Germinal center (tissue), 1 donor: ENCODE results near the gene RGS6.

Experiments
- DNase-seq: peaks from one replicate; pipeline ENCODE4 v3.0.0; 2012; ENCODE audit warnings: mixed read lengths, low spot score

The RGS6 gene

DNA sequence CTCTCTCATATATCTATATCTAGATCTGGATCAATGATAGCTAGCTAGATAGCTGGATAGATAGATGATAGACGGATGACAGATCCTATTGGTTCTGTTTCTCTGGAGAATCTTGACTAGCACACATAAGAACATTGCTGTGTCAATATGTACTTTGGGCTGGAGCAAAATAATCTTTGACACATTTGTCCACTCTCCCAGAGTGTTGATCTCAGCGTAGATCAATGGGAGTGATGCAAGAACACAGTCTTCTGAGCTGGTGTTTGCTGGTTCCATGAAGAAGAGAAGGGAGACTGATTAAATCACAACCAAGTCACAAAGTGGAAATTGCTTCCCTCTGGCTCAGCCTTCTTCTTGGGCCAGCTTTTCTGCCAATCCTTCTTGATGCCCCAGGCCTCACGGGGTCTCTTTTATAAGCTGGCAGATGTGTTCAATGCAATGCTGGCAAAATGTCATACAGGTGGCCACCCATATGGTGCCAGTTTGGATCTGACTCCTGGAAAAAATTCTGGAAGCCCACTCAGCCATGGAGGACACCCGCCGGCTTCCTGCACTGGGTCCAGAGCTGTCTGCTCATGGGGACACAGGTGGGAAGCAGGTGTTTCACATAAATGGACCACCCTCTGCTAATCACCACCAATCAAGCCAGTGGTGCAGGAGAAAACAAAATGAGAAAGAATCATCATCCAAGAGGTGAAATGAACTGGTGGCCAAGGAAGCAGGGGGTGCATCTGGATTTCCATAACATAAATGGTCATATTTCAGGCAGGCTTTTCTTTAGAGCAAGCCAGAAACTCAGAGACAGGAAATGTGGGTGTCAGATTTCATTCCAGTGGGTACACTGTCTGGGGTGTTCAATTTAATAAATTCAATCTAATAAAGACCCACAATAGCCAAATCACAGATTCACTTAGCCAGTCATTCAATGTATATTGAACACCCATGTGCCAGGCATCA lies 651.4 kb downstream of the RGS6 start:
- no peak for DNase-seq

DNA sequence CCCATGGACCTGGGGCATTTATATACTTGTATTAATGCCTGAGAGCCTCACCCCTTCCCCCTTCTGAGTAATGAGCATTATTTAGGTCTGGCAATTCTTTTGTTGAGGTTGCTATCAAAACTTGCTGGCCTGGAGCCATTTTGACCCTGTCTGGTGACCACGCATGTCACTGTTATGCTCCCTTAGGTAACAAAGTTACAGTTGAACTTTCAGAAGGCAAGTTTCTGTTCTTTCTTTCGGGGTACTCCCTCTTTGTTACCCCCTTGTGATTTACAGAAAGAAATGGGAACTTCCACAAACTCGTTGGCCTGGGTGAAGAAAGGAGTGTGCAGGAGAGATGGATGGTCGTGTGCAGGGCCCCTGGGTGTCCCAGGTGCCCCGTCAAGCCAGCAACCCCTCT lies 656.3 kb downstream of the RGS6 start:
- no peak for DNase-seq

DNA sequence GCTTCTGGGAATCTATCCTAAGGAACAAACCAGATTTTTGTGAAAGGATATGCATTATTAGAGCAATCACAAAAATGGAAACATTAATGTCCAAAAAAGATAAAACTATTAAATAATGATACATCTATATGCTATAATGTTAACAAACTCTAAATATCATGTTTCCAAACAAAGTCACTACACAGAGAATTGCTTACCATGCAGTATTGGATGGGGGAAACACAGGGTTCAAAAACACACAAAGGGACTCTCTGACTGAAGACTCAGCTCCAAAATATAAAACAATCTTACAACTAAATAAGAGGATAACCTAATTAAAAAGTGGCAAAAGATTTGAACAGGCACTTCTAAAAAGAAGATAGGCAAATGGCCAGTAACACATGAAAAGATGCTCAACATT lies 657.4 kb downstream of the RGS6 start:
- DNase-seq: no peak

DNA sequence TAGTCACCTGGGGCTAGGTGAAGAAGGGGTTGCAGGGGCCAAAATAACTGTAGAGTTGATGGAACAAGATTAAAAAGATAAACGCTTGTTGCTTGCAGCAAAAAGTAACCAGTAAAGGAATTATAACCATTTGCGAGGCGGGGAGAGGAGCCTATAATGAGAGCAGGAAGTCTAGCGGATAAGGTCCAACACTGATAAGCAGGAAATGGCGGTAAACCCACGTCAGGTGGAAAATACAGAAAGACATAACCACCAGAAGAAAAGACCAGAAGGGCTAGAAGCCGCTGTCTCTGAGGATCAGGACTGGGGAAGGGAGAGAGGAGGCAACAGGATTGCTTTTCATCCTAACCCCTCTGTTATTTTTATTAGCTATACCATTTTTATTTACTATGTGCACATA lies 658.3 kb downstream of the RGS6 start:
- no peak for DNase-seq

DNA sequence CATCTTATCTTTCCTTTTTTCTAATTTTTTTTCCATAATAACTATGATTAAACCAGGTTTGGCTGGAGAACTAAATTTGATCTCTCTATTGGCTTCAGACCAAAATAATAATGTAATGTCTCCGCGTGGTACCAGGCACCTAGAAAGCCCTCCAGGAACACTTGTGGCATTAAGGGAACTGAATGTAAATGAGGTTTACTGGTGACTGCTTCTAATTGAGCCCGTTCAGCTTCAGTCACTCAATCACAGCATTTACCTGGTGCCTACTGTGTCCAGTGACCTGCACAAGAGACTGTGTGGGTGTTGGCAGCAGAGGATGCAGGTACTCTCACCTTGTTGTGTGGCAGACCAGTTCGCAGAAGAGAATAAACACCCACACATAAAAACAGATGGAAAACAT lies 659.2 kb downstream of the RGS6 start:
- DNase-seq: no peak

DNA sequence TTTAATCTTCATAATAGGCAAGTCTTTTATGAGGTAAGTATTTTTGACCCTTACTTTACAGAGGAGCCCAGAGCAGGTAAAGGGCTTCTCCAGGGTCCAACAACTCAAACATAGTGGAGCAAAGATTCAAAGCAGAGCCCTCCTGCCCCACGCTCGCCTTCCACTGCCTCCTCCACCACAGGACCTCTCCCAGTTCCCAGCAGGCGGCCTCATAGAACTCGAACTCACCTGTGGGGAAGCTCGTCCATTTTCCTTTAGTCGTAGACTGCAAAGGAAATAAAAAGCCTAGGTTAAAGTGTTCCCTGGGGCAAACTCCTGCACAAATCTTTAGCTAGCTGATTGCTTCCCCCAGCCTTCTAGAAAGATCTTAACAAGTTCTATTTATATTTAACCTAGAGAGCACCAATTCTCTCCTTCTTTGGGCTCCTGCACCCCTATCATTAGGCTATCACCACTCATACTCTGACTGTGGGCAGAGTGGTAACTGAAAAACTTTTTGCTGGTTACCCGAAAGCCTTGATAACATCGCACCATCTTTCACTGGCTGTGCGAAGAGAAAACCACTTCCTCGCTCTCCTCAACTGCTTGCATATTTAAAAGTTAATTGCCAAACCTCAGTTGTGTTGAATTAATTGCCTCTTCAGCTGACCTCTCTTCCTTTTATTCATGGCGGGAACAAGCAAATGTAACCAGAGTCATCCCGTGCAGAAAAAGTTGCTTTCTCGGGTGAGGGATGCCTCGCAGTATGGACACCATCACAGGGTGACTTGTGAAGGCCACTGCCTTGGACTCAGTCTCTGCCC lies 662.1 kb downstream of the RGS6 start:
- no peak for DNase-seq

DNA sequence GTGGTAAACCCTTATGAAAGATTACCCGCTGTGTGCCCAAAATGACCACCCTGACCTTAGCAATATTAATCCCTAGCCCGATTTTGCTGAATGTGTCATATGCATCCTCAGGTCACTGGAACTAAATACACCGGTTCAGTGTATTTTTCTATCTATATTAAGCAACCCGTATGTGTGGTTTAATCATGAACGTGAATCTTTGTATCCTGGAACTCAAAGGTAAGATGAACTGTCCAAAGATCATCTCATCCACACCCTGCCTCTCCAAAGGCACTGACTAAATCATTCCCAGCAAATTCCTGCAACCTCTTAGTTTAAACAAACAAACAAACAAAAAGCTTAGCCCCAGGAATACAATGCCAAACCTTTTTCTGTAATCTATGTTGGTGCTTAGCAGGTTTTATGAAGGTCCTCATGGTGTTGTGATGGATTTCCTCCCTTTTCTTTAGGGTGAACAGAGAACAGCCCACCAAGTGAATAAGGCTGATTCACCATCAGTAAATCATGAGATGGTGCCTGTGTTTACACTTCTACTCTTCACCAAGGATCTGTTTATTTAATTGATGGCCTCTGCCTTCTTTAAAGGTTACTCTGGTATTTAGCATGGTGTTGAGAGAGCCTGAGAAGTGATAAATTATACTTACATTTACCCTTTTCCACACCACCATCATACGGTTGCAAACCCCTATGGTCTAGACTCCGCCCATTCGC lies 663.1 kb downstream of the RGS6 start:
- DNase-seq: no peak

DNA sequence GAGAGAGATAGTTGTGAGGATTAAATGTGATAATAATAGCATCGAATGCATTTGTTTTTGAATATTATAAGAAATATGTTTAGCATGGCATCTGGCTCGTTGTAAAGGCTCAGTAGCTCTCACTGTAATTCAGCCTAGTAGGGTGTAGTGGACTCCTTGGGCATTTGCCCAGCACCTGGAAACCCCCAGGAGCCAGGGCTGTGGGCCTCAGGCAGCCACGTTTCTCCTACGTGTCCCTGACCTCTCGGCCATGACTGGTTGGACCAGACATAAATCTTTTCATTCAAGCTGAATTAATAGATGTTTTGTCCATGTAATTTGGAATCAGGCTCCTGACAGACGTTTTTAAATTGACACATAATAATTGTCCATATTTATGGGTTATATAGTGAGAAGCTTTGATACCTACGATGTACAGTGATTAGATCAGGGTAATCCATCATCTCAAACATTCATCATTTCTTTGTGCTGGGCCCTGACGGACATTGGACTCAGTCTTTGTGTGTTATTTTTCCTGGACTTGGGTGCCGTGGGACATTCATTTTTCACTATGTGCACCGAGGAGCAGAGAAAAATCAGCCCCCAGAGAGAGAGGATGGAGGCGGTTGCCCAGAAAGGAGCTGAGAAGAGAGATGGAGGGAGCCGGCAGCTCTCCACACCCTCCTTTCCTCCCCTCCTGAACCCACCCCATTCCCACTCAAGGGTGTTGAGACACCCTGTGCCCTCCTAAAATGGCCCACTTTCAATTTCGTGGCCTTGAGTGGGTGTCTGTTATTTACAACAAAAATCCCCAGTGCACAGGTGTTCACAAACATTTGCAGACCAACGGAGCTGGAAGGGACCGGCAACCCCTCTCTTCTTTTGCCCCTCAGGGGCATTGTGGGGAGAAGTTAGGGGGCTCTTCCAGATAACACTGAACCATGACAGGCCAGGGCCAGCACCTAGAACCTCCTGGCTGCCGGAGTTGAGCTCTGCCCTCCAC lies 665.3 kb downstream of the RGS6 start:
- DNase-seq: peak; percentile 56

DNA sequence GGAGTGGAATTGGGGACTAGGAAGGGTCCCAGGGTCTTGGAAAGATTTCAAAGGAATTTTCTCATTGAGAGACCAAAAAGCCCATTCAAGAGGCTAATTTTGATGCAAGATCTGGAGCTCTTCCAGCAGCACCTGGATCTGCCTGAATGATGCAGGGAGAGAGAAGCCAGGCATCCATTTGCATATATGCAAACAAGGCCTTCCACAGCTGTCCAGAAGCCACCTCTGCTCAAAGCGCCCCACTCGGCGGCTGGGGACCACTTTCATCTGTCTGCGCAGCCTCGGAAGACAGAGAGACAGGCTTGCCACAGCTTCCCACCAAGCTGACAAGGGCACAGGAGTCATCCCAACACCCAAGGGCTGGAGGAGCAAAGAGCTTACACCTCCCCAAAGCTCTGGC lies 666.1 kb downstream of the RGS6 start:
- peak; percentile 78 for DNase-seq

DNA sequence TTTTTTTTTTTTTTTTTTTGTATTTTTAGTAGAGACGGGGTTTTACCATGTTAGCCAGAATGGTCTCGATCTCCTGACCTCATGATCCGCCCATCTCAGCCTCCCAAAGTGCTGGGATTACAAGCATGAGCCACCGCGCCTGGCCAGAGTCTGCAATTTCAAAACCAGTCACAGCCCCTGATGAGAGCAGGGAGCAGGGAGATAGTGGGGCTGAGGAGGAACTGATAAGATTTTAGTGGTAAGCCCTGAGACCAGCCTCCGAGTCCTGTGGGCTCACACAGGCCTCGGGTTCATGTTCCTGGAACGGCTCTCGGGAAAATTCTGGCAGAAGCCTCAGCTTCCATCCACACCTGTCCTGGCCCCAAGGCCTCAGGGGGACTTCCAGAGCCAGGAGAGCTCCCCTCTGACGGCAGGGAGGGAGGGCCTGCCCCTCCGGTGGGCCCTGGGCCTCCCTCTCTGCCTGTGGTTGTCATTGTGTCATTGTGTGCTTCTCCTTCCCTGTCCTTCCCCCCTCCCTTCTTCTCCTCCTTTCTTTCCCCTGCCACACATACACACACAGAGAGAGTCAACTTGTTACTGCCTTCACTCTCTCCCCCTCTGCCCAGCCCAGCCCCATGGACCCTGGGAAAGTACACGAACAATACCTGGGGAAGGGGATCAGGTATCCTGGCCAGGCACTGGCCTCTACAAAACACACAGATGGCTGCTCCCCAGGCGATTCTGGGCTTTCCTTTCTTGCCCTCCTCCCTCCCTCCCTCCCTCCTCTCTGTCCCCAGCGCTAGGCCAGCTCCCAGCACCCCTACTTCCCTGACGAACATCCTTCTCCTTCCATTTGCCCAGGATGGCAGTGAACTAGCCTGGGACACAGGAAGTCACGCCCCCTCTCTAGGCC lies 667.6 kb downstream of the RGS6 start:
- DNase-seq: no peak

DNA sequence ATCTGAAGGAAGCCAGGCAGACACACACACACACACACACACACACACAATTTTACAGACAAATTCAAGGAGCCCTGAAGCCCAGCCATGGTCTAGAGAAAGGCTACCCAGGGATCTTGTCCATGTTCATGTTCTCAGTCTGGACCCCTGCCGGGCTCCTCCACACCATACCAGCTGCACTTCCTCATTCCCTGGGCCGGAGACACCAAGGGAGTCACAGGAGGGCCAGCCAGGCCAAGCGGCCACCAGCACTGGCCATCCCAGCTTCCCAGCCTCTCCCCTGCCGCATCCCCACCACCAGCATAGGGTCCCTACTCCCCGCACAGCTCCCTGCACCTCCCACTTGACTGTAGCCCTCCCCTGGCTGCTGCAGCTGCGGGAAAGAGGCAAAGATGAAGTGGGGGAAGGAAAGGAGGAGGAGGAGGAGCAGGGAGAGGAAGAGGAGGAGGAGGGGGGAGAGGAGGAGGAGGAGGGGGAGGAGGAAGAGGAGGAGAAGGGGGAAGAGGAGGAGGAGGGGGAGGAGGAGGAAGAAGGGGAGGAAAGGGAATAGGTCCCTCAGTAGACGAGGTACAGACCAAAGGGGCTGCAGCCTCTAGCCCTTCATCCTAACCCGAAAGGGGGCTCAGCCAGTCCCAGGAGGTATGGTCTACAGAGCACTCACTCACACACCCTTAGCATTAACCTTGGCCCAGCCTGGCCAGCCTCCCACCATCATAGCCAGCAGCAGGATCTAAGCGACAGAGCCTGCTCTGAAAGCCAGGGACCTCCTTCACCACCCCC lies 668.5 kb downstream of the RGS6 start:
- DNase-seq: no peak

DNA sequence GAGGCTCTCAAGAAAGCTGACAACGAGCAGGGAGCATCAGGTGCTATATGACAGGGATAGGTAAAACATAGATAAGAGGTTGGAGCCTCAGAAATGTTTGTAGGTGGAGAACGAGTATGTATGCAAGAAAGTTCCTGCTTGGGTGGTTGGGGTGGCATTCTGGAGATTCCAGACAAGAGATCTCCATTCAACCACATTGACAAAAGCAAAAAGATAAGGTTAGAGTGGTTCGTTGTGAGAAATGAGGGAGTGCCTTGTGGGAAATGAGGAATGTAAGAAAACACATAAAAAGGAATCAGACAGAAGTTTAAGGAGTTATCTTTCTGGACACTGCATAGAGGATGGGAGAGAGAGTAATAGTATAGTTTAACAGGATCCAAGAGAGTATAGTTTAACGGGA lies 671.4 kb downstream of the RGS6 start:
- no peak for DNase-seq

DNA sequence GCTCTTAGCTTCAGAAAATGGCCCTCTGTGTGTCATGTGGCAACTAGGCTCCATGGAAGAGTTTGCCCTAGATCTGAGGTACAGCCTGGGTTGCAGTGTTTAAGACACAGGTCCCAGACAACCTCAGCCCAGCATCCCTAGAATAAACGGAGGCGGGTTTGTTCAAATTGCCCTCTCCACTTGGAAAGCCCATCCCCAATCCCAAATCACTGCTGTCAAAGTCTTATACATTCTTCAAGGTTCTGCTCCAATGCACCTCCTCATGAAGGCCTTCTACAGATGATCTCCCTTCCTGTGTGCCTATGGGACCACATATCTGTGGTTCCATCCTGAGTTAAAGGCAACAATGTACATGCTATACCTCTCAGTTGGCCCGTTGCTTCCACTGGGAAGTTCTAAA lies 671.9 kb downstream of the RGS6 start:
- DNase-seq: no peak

DNA sequence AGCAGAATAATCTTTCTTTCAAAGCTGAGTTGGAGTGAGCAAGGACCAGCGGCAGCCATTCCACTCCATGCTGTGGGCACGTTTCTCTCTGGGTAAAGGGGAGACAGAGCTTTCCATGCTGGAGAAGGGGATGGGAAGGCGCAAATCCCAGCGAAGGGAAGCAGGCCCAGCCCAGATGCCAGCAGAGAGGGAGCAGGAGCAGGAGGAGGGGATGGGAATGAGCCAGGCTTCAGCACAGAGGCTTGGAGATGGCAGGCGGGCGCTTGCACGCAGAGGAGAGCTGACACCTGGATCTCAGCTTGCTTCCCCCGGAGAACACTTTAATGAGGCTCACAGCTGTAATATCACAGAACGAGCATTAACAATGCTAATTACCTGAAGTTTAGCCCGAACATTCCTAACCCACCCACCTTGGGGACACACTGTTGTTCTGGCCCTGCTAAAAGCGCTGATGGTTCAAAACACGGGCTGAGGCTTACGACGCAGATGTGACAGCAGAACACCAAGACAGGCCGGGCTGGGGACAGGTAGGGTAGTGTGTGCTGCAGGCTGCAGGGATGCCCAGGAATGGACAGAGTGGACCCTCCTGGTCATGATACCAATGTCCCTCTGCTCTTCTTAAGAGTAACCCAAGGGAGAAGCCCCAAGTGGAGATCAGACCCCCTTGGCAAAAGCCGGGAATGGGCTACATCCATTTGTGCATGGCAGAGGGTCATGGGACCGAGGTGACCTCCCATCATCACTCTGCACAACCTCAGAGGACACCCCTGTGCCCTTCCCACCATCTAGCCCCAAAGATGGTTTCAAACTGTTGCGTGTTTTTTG lies 673.1 kb downstream of the RGS6 start:
- no peak for DNase-seq

DNA sequence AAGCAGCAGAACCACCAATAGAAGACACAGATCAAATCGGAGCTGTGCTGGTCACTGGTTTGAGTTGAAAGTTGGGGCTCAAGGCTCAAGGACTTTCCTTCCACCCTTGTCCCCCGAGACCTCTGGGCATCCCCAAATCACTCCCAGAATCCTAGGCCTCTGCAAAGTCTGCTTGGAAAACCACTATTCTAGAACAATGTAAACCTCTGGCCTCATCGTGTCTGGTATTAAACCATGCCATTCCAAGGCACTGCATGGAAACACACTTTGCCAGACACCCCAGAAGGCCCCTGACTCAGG lies 673.6 kb downstream of the RGS6 start:
- DNase-seq: no peak

DNA sequence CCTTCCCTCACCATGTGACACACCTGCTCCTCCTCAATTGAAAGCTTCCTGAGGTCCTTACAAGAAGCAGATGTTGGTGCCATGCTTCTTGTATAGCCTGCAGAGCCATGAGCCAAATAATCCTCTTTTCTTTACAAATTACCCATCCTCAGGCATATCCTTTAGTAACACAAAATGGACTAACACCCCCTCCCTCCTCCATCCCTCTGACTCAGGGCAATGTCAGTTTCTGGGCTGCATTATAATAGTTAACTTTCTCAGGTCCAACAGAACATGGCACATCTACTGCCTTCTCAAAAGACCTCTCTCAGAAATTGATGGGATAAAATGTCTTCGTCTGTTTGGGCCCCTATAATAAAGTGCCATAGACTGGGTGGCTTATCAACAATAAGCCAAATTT lies 674.6 kb downstream of the RGS6 start:
- DNase-seq: no peak

DNA sequence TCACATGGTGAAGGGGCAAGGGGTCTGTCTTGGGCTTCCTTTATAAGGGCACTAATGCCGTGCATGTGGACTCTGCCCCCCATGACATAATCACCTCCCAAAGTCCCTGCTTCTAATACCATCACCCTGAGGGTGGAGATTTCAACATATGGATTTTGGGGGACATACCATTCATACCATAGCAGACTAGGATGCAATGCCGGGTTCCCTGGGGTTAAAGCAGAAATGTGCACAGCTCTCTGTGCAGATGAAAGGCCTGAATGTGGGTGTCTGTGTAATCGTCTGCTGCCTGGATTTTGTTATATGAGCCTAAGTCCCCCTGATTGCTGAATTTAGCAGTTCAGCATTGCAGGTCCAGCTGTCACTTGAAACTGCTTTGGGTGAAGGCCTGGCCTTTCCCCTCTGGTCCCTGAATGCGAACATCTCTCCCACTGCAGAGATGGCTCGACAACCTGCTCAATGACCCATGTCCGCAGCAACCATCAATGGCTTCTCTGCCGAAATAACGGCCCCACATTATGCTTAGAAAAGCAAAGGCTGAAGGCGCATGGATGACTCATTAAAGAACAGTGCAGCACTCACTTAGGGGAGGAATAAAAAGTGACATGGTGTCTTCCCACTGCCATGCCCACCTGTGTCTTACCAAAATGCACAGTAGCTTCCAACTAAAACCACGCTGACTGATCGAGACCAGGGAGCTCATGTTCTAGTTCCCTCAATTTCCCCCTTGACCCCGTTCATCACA lies 675.3 kb downstream of the RGS6 start:
- DNase-seq: no peak
